ENCODE measurements around the gene ROR1.
"Not testable (repeated sequence)": the region's sequence is repeated elsewhere in the genome, so short reads cannot be mapped to it uniquely, and the experiment has no call there.

Gene ROR1

GRCh38 chr1:63810936-63811469 is 37.2 kb downstream of the ROR1 start:
- POLR2A ChIA-PET = no interaction called here
- TF ChIP-seq, protein P1, sequence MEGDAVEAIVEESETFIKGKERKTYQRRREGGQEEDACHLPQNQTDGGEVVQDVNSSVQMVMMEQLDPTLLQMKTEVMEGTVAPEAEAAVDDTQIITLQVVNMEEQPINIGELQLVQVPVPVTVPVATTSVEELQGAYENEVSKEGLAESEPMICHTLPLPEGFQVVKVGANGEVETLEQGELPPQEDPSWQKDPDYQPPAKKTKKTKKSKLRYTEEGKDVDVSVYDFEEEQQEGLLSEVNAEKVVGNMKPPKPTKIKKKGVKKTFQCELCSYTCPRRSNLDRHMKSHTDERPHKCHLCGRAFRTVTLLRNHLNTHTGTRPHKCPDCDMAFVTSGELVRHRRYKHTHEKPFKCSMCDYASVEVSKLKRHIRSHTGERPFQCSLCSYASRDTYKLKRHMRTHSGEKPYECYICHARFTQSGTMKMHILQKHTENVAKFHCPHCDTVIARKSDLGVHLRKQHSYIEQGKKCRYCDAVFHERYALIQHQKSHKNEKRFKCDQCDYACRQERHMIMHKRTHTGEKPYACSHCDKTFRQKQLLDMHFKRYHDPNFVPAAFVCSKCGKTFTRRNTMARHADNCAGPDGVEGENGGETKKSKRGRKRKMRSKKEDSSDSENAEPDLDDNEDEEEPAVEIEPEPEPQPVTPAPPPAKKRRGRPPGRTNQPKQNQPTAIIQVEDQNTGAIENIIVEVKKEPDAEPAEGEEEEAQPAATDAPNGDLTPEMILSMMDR (IDR thresholded peaks at IDR 0.05; ENCODE audit: insufficient read depth, low read length, missing control alignments) = no peak
- CTCF ChIA-PET = interaction anchor here (1.9 to 2.0 kb wide), 2 partner anchors 10 to 327 kb away, joined by 5 to 9 read pairs; no protein-coding TSS in a partner anchor

DNA sequence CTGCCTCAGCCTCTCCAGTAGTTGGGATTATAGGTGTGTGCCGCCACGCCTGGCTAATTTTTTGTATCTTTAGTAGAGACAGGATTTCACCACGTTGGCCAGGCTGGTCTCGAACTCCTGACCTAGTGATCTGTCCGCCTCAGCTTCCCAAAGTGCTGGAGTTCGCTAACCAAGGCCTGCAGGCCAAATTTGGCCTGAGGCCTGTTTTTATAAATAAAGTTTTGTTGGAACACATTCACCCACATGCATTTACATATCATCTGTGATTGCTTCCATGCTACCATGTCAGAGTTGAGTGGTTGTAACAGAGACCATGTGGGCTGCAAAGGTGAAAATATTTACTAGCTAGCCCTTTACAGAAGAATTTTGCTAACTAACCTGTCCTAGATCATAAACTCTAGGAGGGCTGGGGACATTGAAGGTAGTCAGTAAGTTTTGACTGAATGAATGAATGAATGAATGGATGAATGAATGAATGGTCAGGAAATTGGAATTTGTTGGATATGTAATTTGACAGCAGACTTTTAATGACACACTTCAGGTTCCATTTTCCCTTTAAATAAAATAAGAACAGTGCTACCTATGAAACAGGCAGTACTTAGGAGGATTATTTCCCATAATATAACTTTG is 38.4 kb downstream of the ROR1 start:
- POLR2A ChIA-PET = no interaction called here
- H3K4me3 ChIP-seq (ENCODE audit: low read depth, low read length) = no peak overlapping the region
- CTCF ChIA-PET = interaction anchor here (1.9 to 2.0 kb wide), 2 partner anchors 11 to 326 kb away, joined by 5 to 9 read pairs; no protein-coding TSS in a partner anchor
- no peak for DNase-seq (ENCODE audit: low read depth, low spot score)
- TF ChIP-seq, protein P1 (IDR thresholded peaks at IDR 0.05; ENCODE audit: insufficient read depth, low read length, missing control alignments) = no peak

More at GRCh38 chr1:63810936-63811469, 37.2 kb downstream of the ROR1 start:
- no peak overlapping the region for H3K4me3 ChIP-seq (ENCODE audit: low read depth, low read length)
- no peak for DNase-seq (ENCODE audit: low read depth, low spot score)

DNA sequence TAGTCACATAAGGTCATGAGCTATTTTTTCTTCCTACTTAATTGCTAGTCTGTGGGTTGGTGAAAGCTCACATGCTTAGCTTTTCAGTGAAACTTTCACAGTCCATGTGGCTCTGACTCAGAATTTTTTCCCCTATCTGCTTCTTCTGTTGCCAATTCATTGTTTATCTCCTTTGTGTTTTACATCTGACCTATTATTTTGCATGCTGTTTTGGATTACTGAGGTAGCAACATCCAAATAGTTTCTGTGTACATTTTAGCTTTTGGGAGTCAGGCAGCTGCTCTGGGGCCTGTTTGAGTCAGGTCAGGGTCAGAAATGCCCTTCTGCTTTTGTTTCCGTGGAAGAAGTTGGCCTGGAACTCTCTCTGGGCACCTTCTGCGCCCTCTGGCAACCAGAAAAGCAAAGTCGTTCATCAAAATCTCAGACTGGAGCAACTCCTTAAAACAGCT is 40.0 kb downstream of the ROR1 start:
- TF ChIP-seq, protein P1 (IDR thresholded peaks at IDR 0.05; ENCODE audit: insufficient read depth, low read length, missing control alignments) = no peak
- DNase-seq (ENCODE audit: low read depth, low spot score) = no peak
- ChIA-PET CTCF (interaction anchor here (1.4 to 1.6 kb wide), 2 partner anchors 15 to 323 kb away, joined by 4 read pairs; no protein-coding TSS in a partner anchor), POLR2A (no interaction called here)
- no peak overlapping the region for H3K4me3 ChIP-seq (ENCODE audit: low read depth, low read length)

GRCh38 chr1:63816217-63816815 is 42.5 kb downstream of the ROR1 start:
- POLR2A ChIA-PET; DNase-seq (ENCODE audit: low read depth, low spot score); H3K4me3 ChIP-seq (ENCODE audit: low read depth, low read length): not testable (repeated sequence)
- CTCF ChIA-PET = interaction anchor here (0.9 to 1.3 kb wide), 3 partner anchors 8 to 48 kb away, joined by 3 to 4 read pairs (median 3); no protein-coding TSS in a partner anchor

DNA sequence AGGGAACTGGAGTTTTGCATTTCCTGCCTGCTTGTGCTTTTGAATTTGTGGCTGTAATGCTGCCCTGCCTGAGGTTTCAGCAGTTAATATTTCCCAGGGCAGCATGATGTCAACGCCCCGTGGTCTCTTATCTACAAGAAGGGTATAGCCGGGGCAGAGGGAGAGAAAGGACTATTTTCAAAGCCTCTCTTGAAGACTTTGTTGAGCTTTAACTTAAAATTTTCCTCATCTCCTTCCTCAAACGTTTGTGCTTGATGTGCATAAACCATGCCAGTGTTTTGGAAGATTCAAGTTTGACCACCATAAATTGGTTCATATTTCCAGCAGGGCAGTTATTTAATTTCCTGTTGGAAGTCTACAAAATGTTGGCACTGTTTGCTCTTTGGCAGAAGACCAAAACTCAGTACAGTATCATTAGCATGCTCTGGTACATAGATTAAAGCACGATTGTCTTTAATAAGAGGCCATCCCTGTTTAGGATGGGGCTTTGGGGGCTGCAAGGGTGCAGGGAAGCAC is 43.4 kb downstream of the ROR1 start:
- ChIA-PET POLR2A (no interaction called here), CTCF (interaction anchor here (0.9 to 1.3 kb wide), 3 partner anchors 23 to 414 kb away, joined by 3 read pairs; no protein-coding TSS in a partner anchor)
- no peak overlapping the region for H3K4me3 ChIP-seq (ENCODE audit: low read depth, low read length)
- DNase-seq (ENCODE audit: low read depth, low spot score) = no peak
- TF ChIP-seq, protein P1 (IDR thresholded peaks at IDR 0.05; ENCODE audit: insufficient read depth, low read length, missing control alignments) = no peak

GRCh38 chr1:63817700-63818099 is 43.9 kb downstream of the ROR1 start:
- POLR2A ChIA-PET = no interaction called here
- DNase-seq (ENCODE audit: low read depth, low spot score) = no peak
- TF ChIP-seq, protein P1 (IDR thresholded peaks at IDR 0.05; ENCODE audit: insufficient read depth, low read length, missing control alignments) = no peak
- CTCF ChIA-PET = interaction anchor here (0.9 to 1.3 kb wide), 2 partner anchors 23 to 413 kb away, joined by 3 read pairs; no protein-coding TSS in a partner anchor
- H3K4me3 ChIP-seq (ENCODE audit: low read depth, low read length) = no peak overlapping the region

Data from AG04449 (cell line).